Parathyroid adenoma (tissue), 2 donors: ENCODE measurements around the gene WIPF3.

ENCODE experiments used
- H2AFZ ChIP-seq: fragments of 300-600 bp; sonication (generic); one replicate; pipeline ENCODE4 v1.7.0; 2017; ENCODE audit warnings: antibody characterized with exemption, mild to moderate bottlenecking
- H3K27ac ChIP-seq: fragments of 300-600 bp; sonication (generic); one replicate; pipeline ENCODE4 v1.7.0; 2017
- H3K27me3 ChIP-seq: fragments of 300-600 bp; sonication (generic); one replicate; pipeline ENCODE4 v1.7.0; 2017; ENCODE audit warnings: low read length; ENCODE audit not compliant: control insufficient read depth, insufficient read depth
- H3K36me3 ChIP-seq: fragments of 300-600 bp; sonication (generic); one replicate; pipeline ENCODE4 v1.7.0; 2017; ENCODE audit warnings: low read length; ENCODE audit not compliant: control insufficient read depth, insufficient read depth
- H3K4me1 ChIP-seq: fragments of 300-600 bp; sonication (generic); one replicate; pipeline ENCODE4 v1.7.0; 2017; ENCODE audit warnings: control low read depth
- H3K4me2 ChIP-seq: fragments of 300-600 bp; sonication (generic); one replicate; pipeline ENCODE4 v1.7.0; 2017; ENCODE audit warnings: low read length
- H3K4me3 ChIP-seq: fragments of 300-600 bp; sonication (generic); one replicate; pipeline ENCODE4 v1.7.0; 2017; ENCODE audit warnings: low read depth, low read length
- H3K79me2 ChIP-seq: fragments of 300-600 bp; sonication (generic); one replicate; pipeline ENCODE4 v1.7.0; 2017; ENCODE audit warnings: control low read depth
- H3K9ac ChIP-seq: fragments of 300-600 bp; sonication (generic); one replicate; pipeline ENCODE4 v1.7.0; 2017; ENCODE audit warnings: mild to moderate bottlenecking
- H3K9me3 ChIP-seq: fragments of 300-600 bp; sonication (generic); one replicate; pipeline ENCODE4 v1.7.0; 2017; ENCODE audit warnings: low read length; ENCODE audit not compliant: control insufficient read depth
- CTCF ChIP-seq: fragments of 300-600 bp; sonication (generic); IDR thresholded peaks from one replicate; pipeline ENCODE4 v1.7.0; 2017; ENCODE audit warnings: antibody characterized with exemption, mild to moderate bottlenecking
- donor health status: primary hyperparathyroidism.

WIPF3 gene

GRCh38 chr7:29924684-29925083, 118.4 kb downstream of the WIPF3 start:
- Histone ChIP-seq H3K36me3 (no peaks in the 10 kb centered on the region), H3K27me3 (no peaks in the 10 kb centered on the region), H3K9me3 (no peaks in the 10 kb centered on the region), H3K79me2 (no peaks in the 10 kb centered on the region), H3K4me3 (no peak overlapping the region), H3K27ac (no peak overlapping the region), H3K9ac (no peak overlapping the region), H3K4me2 (no peak overlapping the region), H2AFZ (no peak overlapping the region), H3K4me1 (no peaks in the 10 kb centered on the region)
- no peak for TF ChIP-seq CTCF

GRCh38 chr7:29926216-29926615, 119.9 kb downstream of the WIPF3 start:
- Histone ChIP-seq H3K4me2 (no peak overlapping the region), H3K27ac (no peak overlapping the region), H3K9me3 (no peaks in the 10 kb centered on the region), H3K27me3 (no peaks in the 10 kb centered on the region), H3K4me1 (no peaks in the 10 kb centered on the region), H3K4me3 (no peak overlapping the region), H3K9ac (no peak overlapping the region), H3K36me3 (no peaks in the 10 kb centered on the region), H2AFZ (no peak overlapping the region), H3K79me2 (peaks cover 2% of the 10 kb centered on the region)
- TF ChIP-seq CTCF = no peak

- no peak for TF ChIP-seq CTCF
- no peaks in the 10 kb centered on the region for H3K36me3 ChIP-seq
Observed at GRCh38 chr7:29926741-29927140, 120.4 kb downstream of the WIPF3 start.

GRCh38 chr7:29929018-29929807, 122.9 kb downstream of the WIPF3 start:
- Histone ChIP-seq H3K4me2 (no peak overlapping the region), H2AFZ (no peak overlapping the region), H3K9ac (no peak overlapping the region), H3K36me3 (no peaks in the 10 kb centered on the region), H3K27ac (no peak overlapping the region), H3K4me1 (no peaks in the 10 kb centered on the region), H3K79me2 (peaks cover 2% of the 10 kb centered on the region), H3K4me3 (no peak overlapping the region), H3K9me3 (no peaks in the 10 kb centered on the region), H3K27me3 (no peaks in the 10 kb centered on the region)
- no peak for TF ChIP-seq CTCF

More at GRCh38 chr7:29926741-29927140, 120.4 kb downstream of the WIPF3 start:
- H3K27me3 ChIP-seq = no peaks in the 10 kb centered on the region
- no peaks in the 10 kb centered on the region for H3K9me3 ChIP-seq
- peaks cover 2% of the 10 kb centered on the region for H3K79me2 ChIP-seq
- H3K4me1 ChIP-seq = no peaks in the 10 kb centered on the region
- H2AFZ ChIP-seq = no peak overlapping the region
- no peak overlapping the region for H3K4me2 ChIP-seq
- H3K4me3 ChIP-seq = no peak overlapping the region
- H3K9ac ChIP-seq = no peak overlapping the region
- H3K27ac ChIP-seq = no peak overlapping the region

GRCh38 chr7:29935111-29935510, 128.8 kb downstream of the WIPF3 start:
- TF ChIP-seq CTCF = no peak
- H3K27me3 ChIP-seq = no peaks in the 10 kb centered on the region
- peak overlapping the region; percentile 2 for H3K27ac ChIP-seq
- H3K79me2 ChIP-seq = peaks cover 2% of the 10 kb centered on the region
- no peak overlapping the region for H3K4me3 ChIP-seq
- H3K4me2 ChIP-seq = no peak overlapping the region
- H3K9ac ChIP-seq = no peak overlapping the region
- no peaks in the 10 kb centered on the region for H3K9me3 ChIP-seq
- H3K4me1 ChIP-seq = no peaks in the 10 kb centered on the region
- H3K36me3 ChIP-seq = no peaks in the 10 kb centered on the region
- no peak overlapping the region for H2AFZ ChIP-seq
